ENCODE measurements around the gene WFIKKN2. TPM values are rescaled to one million over a fixed set of nuclear protein-coding genes. Genes with fewer than 3 reads are reported as not detected.

The WFIKKN2 gene
- total RNA-seq, 1 donor from 2014 or later = 0.07 TPM

DNA sequence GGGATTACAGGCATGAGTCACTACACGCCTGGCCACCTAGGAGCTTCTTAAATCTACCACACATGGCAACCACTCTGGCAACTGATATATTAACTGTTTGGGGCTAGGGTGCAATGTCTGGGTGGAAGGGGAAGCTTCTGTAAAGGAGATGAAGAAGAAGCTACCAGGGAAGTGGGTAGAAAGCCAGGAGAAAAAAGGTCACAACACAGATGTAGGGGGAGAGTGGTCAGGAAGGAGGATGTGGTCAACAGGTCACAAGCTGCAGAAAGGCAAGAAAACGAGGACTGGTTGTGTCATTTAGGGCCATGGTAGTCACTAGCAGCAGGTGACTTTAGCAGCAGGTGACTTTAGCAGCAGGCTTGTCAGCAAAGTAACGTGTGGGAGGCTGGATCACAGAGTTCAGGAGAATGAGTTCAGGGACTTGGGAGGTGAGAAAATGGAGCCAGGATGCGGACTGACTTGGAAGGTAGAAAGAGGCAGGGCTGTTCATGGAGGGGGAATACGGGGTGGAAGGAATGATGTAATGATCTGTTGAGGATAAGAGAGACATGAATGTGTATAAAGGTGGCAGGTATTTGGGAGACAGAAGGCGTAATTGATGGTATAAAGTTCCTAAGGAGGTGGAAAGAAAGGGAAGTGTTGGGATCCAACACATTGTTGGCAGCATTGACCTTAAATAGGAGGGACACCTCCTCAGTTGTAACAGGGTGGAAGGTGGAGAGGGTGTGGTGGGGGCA, 16.3 kb upstream of the WFIKKN2 start:
- Histone ChIP-seq H3K27me3 (ENCODE audit: insufficient read depth, low read length) (peaks cover 5% of the 10 kb centered on the region), H2AFZ (ENCODE audit: low read depth, low read length) (no peak overlapping the region), H3K4me3 (ENCODE audit: insufficient read depth, low read depth, low read length) (no peak overlapping the region), H3K79me2 (ENCODE audit: insufficient read depth, low read length) (no peaks in the 10 kb centered on the region), H3K4me2 (ENCODE audit: low read length) (no peak overlapping the region), H3K4me1 (ENCODE audit: insufficient read depth, low read length) (peaks cover 9% of the 10 kb centered on the region), H4K20me1 (ENCODE audit: insufficient read depth, low read length) (no peaks in the 10 kb centered on the region), H3K27ac (ENCODE audit: low read depth, low read length) (no peak overlapping the region), H3K36me3 (ENCODE audit: insufficient read depth, low read length) (no peaks in the 10 kb centered on the region), H3K9ac (ENCODE audit: low read length) (no peak overlapping the region), H3K9me3 (ENCODE audit: insufficient read depth, low read depth, low read length) (no peaks in the 10 kb centered on the region)
- Mint-ChIP-seq H3K27me3 (ENCODE audit: low read depth, unreplicated experiment) (peaks cover 10% of the 10 kb centered on the region), H3K27ac (ENCODE audit: unreplicated experiment) (no peak overlapping the region), H3K36me3 (ENCODE audit: low read depth, unreplicated experiment) (no peaks in the 10 kb centered on the region), H3K9me3 (ENCODE audit: unreplicated experiment) (no peaks in the 10 kb centered on the region), H3K4me3 (ENCODE audit: unreplicated experiment) (no peak overlapping the region), H3K4me1 (ENCODE audit: low read depth, unreplicated experiment) (peaks cover 13% of the 10 kb centered on the region)
- DNase-seq (ENCODE audit: low read depth) = no peak
- FAIRE-seq = no peak
- TF ChIP-seq, protein P1, sequence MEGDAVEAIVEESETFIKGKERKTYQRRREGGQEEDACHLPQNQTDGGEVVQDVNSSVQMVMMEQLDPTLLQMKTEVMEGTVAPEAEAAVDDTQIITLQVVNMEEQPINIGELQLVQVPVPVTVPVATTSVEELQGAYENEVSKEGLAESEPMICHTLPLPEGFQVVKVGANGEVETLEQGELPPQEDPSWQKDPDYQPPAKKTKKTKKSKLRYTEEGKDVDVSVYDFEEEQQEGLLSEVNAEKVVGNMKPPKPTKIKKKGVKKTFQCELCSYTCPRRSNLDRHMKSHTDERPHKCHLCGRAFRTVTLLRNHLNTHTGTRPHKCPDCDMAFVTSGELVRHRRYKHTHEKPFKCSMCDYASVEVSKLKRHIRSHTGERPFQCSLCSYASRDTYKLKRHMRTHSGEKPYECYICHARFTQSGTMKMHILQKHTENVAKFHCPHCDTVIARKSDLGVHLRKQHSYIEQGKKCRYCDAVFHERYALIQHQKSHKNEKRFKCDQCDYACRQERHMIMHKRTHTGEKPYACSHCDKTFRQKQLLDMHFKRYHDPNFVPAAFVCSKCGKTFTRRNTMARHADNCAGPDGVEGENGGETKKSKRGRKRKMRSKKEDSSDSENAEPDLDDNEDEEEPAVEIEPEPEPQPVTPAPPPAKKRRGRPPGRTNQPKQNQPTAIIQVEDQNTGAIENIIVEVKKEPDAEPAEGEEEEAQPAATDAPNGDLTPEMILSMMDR (IDR thresholded peaks at IDR 0.05; ENCODE audit: insufficient read depth, low read depth, low read length) = no peak
- TF ChIP-seq EZH2 (IDR thresholded peaks at IDR 0.05; ENCODE audit: insufficient read depth, low read length) = no peak

DNA sequence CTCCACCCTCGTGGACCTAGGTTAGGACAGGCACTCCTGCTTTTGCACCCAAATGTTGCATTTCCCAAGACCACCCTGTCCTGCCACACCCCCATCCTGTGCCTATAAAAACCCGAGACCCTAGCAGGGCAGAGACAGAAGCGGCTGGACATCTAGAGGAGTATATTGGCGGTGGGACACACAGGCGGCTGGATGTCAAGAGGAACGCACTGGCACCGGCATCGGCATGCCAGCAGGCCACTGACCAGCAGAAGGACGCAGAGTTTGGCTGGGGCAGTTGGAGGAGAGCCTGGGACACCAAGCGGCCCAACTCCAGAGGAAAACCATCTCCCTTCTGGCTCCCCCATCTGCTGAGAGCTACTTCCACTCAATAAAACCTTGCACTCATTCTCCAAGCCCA, 14.7 kb upstream of the WFIKKN2 start:
- peaks cover 9% of the 10 kb centered on the region for H3K4me1 ChIP-seq (ENCODE audit: insufficient read depth, low read length)
- H3K27ac Mint-ChIP-seq (ENCODE audit: unreplicated experiment) = no peak overlapping the region
- FAIRE-seq = no peak

More for the DNA sequence above, 14.7 kb upstream of the WFIKKN2 start:
- TF ChIP-seq EZH2 (IDR thresholded peaks at IDR 0.05; ENCODE audit: insufficient read depth, low read length) = no peak
- TF ChIP-seq, protein P1 (IDR thresholded peaks at IDR 0.05; ENCODE audit: insufficient read depth, low read depth, low read length) = no peak
- Mint-ChIP-seq H3K36me3 (ENCODE audit: low read depth, unreplicated experiment) (no peaks in the 10 kb centered on the region), H3K9me3 (ENCODE audit: unreplicated experiment) (no peaks in the 10 kb centered on the region), H3K4me3 (ENCODE audit: unreplicated experiment) (no peak overlapping the region), H3K4me1 (ENCODE audit: low read depth, unreplicated experiment) (peaks cover 13% of the 10 kb centered on the region), H3K27me3 (ENCODE audit: low read depth, unreplicated experiment) (peaks cover 10% of the 10 kb centered on the region)
- Histone ChIP-seq H4K20me1 (ENCODE audit: insufficient read depth, low read length) (no peaks in the 10 kb centered on the region), H3K9ac (ENCODE audit: low read length) (no peak overlapping the region), H3K27ac (ENCODE audit: low read depth, low read length) (no peak overlapping the region), H3K4me2 (ENCODE audit: low read length) (no peak overlapping the region), H3K79me2 (ENCODE audit: insufficient read depth, low read length) (no peaks in the 10 kb centered on the region), H3K9me3 (ENCODE audit: insufficient read depth, low read depth, low read length) (no peaks in the 10 kb centered on the region), H2AFZ (ENCODE audit: low read depth, low read length) (no peak overlapping the region), H3K4me3 (ENCODE audit: insufficient read depth, low read depth, low read length) (no peak overlapping the region), H3K27me3 (ENCODE audit: insufficient read depth, low read length) (peaks cover 5% of the 10 kb centered on the region), H3K36me3 (ENCODE audit: insufficient read depth, low read length) (no peaks in the 10 kb centered on the region)
- DNase-seq (ENCODE audit: low read depth) = no peak
